ENCODE measurements around the gene CTNS. TPM values are rescaled to one million over a fixed set of nuclear protein-coding genes. Genes with fewer than 3 reads are reported as not detected.

The CTNS gene
- total RNA-seq, 6 donors from 2014 or later, result 22.1 to 31.4 (median 25.3) TPM

- DNase-seq (no peak), ATAC-seq (ENCODE audit: low FRiP score in 2 of 2) (no peak)
- no peaks in the 10 kb centered on the region for H3K27me3 ChIP-seq
- H3K36me3 ChIP-seq, result peaks cover 2 to 42% (median 24%) of the 10 kb centered on the region in 4 donors
- H3K4me1 ChIP-seq, result peaks cover 30 to 36% (median 31%) of the 10 kb centered on the region in 4 donors
- no peaks in the 10 kb centered on the region for H3K9me3 ChIP-seq
- H3K4me3 ChIP-seq, result peak overlapping the region in 1 of 4 donors; percentile 93
- 72 to 96% methylated on average over 6 of the region's 6 CpGs for WGBS, 2 donors
- TF ChIP-seq POLR2AphosphoS5 (IDR thresholded peaks at IDR 0.05) (no peak), EP300 (IDR thresholded peaks at IDR 0.05) (no peak), CTCF (IDR thresholded peaks at IDR 0.05) (no peak), POLR2A (IDR thresholded peaks at IDR 0.05) (no peak)
- peak overlapping the region in 3 of 4 donors; percentile 88 to 95 (median 93) for H3K27ac ChIP-seq
Measured at GRCh38 chr17:3666516-3666915, 30.0 kb downstream of the CTNS start.

- H3K36me3 ChIP-seq, result peaks cover 2 to 36% (median 21%) of the 10 kb centered on the region in 4 donors
- WGBS, 2 donors, result 6 to 9% methylated on average over 19 to 21 of the region's 39 CpGs
- peaks cover 30 to 36% (median 31%) of the 10 kb centered on the region in 4 donors for H3K4me1 ChIP-seq
Measured at GRCh38 chr17:3667366-3668278, 31.1 kb downstream of the CTNS start.

GRCh38 chr17:3668279-3669084, 31.9 kb downstream of the CTNS start, which contains the start of the genes EMC6 and TAX1BP3:
Gene EMC6, plus strand, starts transcription at chr17:3668812. Its CDS starts 335 bp downstream, at chr17:3669147.
Gene TAX1BP3, minus strand, starts transcription at chr17:3668578. Its CDS starts 52 bp downstream, at chr17:3668526.
- peak; percentile 99 to 100 for DNase-seq
- H3K27ac ChIP-seq, result peak within 1 kb of the TSS; percentile 88 to 97 (median 94)
- H3K4me1 ChIP-seq, result peaks cover 30 to 36% (median 31%) of the 10 kb centered on the region in 4 donors
- TF ChIP-seq POLR2A (IDR thresholded peaks at IDR 0.05) (peak in 3 of 4 donors; percentile 86 to 95 (median 90)), POLR2AphosphoS5 (IDR thresholded peaks at IDR 0.05) (peak; percentile 72 to 97), EP300 (IDR thresholded peaks at IDR 0.05) (no peak), CTCF (IDR thresholded peaks at IDR 0.05) (peak in 2 of 6 experiments; percentile 22 to 23)
- H3K4me3 ChIP-seq, result peak within 1 kb of the TSS; percentile 87 to 100 (median 94)
- WGBS, 2 donors, result 0% methylated on average over 12 to 21 of the region's 89 CpGs
- no peaks in the 10 kb centered on the region for H3K9me3 ChIP-seq
- peak; percentile 96 to 97 for ATAC-seq (ENCODE audit: low FRiP score in 2 of 2)
- peaks cover 2 to 28% (median 14%) of the 10 kb centered on the region in 4 donors for H3K36me3 ChIP-seq
- H3K27me3 ChIP-seq, result no peaks in the 10 kb centered on the region

More at GRCh38 chr17:3667366-3668278, 31.1 kb downstream of the CTNS start:
- H3K27ac ChIP-seq, result peak overlapping the region; percentile 88 to 97 (median 94)
- ATAC-seq (ENCODE audit: low FRiP score in 2 of 2) (peak; percentile 93), DNase-seq (peak; percentile 88 to 95)
- TF ChIP-seq POLR2AphosphoS5 (IDR thresholded peaks at IDR 0.05) (peak; percentile 40 to 65), EP300 (IDR thresholded peaks at IDR 0.05) (no peak)
- H3K4me3 ChIP-seq, result peak overlapping the region; percentile 54 to 100 (median 90)
- H3K27me3 ChIP-seq, result no peaks in the 10 kb centered on the region
- H3K9me3 ChIP-seq, result no peaks in the 10 kb centered on the region

- Histone ChIP-seq H3K9me3 (no peaks in the 10 kb centered on the region), H3K27ac (peak overlapping the region; percentile 88 to 97 (median 94)), H3K4me3 (peak overlapping the region; percentile 87 to 100 (median 94)), H3K27me3 (no peaks in the 10 kb centered on the region), H3K4me1 (peaks cover 30 to 36% (median 31%) of the 10 kb centered on the region in 4 donors), H3K36me3 (peaks cover 2 to 22% (median 9%) of the 10 kb centered on the region in 4 donors)
- TF ChIP-seq EP300 (IDR thresholded peaks at IDR 0.05) (no peak), POLR2AphosphoS5 (IDR thresholded peaks at IDR 0.05) (no peak), POLR2A (IDR thresholded peaks at IDR 0.05) (no peak), CTCF (IDR thresholded peaks at IDR 0.05) (no peak)
- ATAC-seq (ENCODE audit: low FRiP score in 2 of 2) (no peak), DNase-seq (no peak)
- 0% methylated on average over 19 to 31 of the region's 32 CpGs for WGBS, 2 donors
Measured at GRCh38 chr17:3669085-3669347, 32.5 kb downstream of the CTNS start.
